Mucosa of rectum (tissue), 2 donors: Measurements from ENCODE around the gene TYK2.
"Not testable (repeated sequence)": the region's sequence is repeated elsewhere in the genome, so short reads cannot be mapped to it uniquely, and the experiment has no call there.

Experiments used
- H3K27ac ChIP-seq, 2 donors: one replicate each; pipeline ENCODE4 v1.7.0; 2013; ENCODE audit warnings: inconsistent platforms in 2 of 2, low read depth in 2 of 2, low read length in 2 of 2
- H3K27me3 ChIP-seq, 2 donors: one replicate each; pipeline ENCODE4 v1.7.0; 2013; ENCODE audit warnings: low read length in 2 of 2; ENCODE audit not compliant: control insufficient read depth in 2 of 2, insufficient read depth in 2 of 2
- H3K36me3 ChIP-seq, 2 donors: one replicate each; pipeline ENCODE4 v1.7.0; 2013; ENCODE audit warnings: low read length in 2 of 2; ENCODE audit not compliant: control insufficient read depth in 2 of 2, insufficient read depth in 2 of 2
- H3K4me1 ChIP-seq, 2 donors: one replicate each; pipeline ENCODE4 v1.7.0; 2013; ENCODE audit warnings: low read length in 2 of 2, mild to moderate bottlenecking in 1 of 2; ENCODE audit not compliant: control insufficient read depth in 2 of 2, insufficient read depth in 2 of 2
- H3K4me3 ChIP-seq, 2 donors: one replicate each; pipeline ENCODE4 v1.7.0; 2013; ENCODE audit warnings: low read length in 2 of 2
- H3K9ac ChIP-seq, 2 donors: one replicate each; pipeline ENCODE4 v1.7.0; 2013; ENCODE audit warnings: low read length in 2 of 2, low read depth in 1 of 2, mild to moderate bottlenecking in 1 of 2
- H3K9me3 ChIP-seq, 2 donors: one replicate each; pipeline ENCODE4 v1.7.0; 2013; ENCODE audit warnings: low read length in 2 of 2; ENCODE audit not compliant: control insufficient read depth in 2 of 2
- donor health status: healthy.
- donor health status: Normal muscosa, but diverticular disease.

Gene TYK2

GRCh38 chr19:10356431-10356830, 23.9 kb downstream of the TYK2 start:
- Histone ChIP-seq H3K9me3 (no peaks in the 10 kb centered on the region), H3K36me3 (peaks cover 31 to 51% of the 10 kb centered on the region in 2 donors), H3K27me3 (no peaks in the 10 kb centered on the region), H3K9ac (no peak overlapping the region), H3K4me3 (no peak overlapping the region), H3K4me1 (no peaks in the 10 kb centered on the region), H3K27ac (no peak overlapping the region)

GRCh38 chr19:10353793-10354391, 26.5 kb downstream of the TYK2 start:
- Histone ChIP-seq H3K9me3 (no peaks in the 10 kb centered on the region), H3K36me3 (peaks cover 32 to 45% of the 10 kb centered on the region in 2 donors), H3K9ac (no peak overlapping the region), H3K27me3 (no peaks in the 10 kb centered on the region), H3K27ac (no peak overlapping the region), H3K4me3 (no peak overlapping the region), H3K4me1 (no peaks in the 10 kb centered on the region)

- no peak overlapping the region for H3K9ac ChIP-seq
- peaks cover 29 to 41% of the 10 kb centered on the region in 2 donors for H3K36me3 ChIP-seq
- H3K4me3 ChIP-seq, result no peak overlapping the region
- no peaks in the 10 kb centered on the region for H3K9me3 ChIP-seq
- no peaks in the 10 kb centered on the region for H3K27me3 ChIP-seq
- H3K27ac ChIP-seq, result peak overlapping the region in 1 of 2 donors; percentile 32
- H3K4me1 ChIP-seq, result no peaks in the 10 kb centered on the region
Observed at GRCh38 chr19:10352764-10353671, 27.4 kb downstream of the TYK2 start.

GRCh38 chr19:10346509-10346908, 33.9 kb downstream of the TYK2 start:
- Histone ChIP-seq H3K27ac (no peak overlapping the region), H3K27me3 (no peaks in the 10 kb centered on the region), H3K9ac (no peak overlapping the region), H3K36me3 (peaks cover 6% of the 10 kb centered on the region in 2 donors), H3K4me1 (no peaks in the 10 kb centered on the region), H3K9me3 (no peaks in the 10 kb centered on the region), H3K4me3 (no peak overlapping the region)

GRCh38 chr19:10344780-10345179, 35.6 kb downstream of the TYK2 start:
- Histone ChIP-seq H3K4me3 (no peak overlapping the region), H3K27me3 (no peaks in the 10 kb centered on the region), H3K36me3 (no peaks in the 10 kb centered on the region), H3K9me3 (no peaks in the 10 kb centered on the region), H3K27ac (no peak overlapping the region), H3K4me1 (no peaks in the 10 kb centered on the region), H3K9ac (no peak overlapping the region)

GRCh38 chr19:10343495-10343894, 36.9 kb downstream of the TYK2 start:
- Histone ChIP-seq H3K4me3 (no peak overlapping the region), H3K36me3 (no peaks in the 10 kb centered on the region), H3K27ac (no peak overlapping the region), H3K9ac (no peak overlapping the region), H3K27me3 (no peaks in the 10 kb centered on the region), H3K9me3 (no peaks in the 10 kb centered on the region), H3K4me1 (no peaks in the 10 kb centered on the region)

- Histone ChIP-seq H3K36me3 (no peaks in the 10 kb centered on the region), H3K4me1 (no peaks in the 10 kb centered on the region), H3K9me3 (no peaks in the 10 kb centered on the region), H3K27me3 (no peaks in the 10 kb centered on the region), H3K9ac (no peak overlapping the region), H3K27ac (no peak overlapping the region), H3K4me3 (no peak overlapping the region)
Observed at GRCh38 chr19:10339977-10340376, 40.4 kb downstream of the TYK2 start.

GRCh38 chr19:10339380-10339960, 40.9 kb downstream of the TYK2 start, which contains the start of gene ICAM3:
Gene ICAM3, minus strand, starts transcription at chr19:10339624. Its CDS starts 10 bp downstream, at chr19:10339614.
- Histone ChIP-seq H3K27me3 (no peaks in the 10 kb centered on the region), H3K9ac (peak within 1 kb of the TSS; percentile 21 to 68), H3K4me3 (peak within 1 kb of the TSS; percentile 18 to 75), H3K9me3 (no peaks in the 10 kb centered on the region), H3K4me1 (peaks cover 0 to under 1% of the 10 kb centered on the region in 2 donors), H3K36me3 (no peaks in the 10 kb centered on the region), H3K27ac (peak within 1 kb of the TSS in 1 of 2 donors; percentile 38)

GRCh38 chr19:10338940-10339339, 41.4 kb downstream of the TYK2 start:
- no peaks in the 10 kb centered on the region for H3K27me3 ChIP-seq
- no peaks in the 10 kb centered on the region for H3K9me3 ChIP-seq
- no peaks in the 10 kb centered on the region for H3K36me3 ChIP-seq
- H3K27ac ChIP-seq, result peak overlapping the region in 1 of 2 donors; percentile 38
- peaks cover 4 to 6% of the 10 kb centered on the region in 2 donors for H3K4me1 ChIP-seq
- H3K4me3 ChIP-seq, result peak overlapping the region; percentile 18 to 75
- peak overlapping the region in 1 of 2 donors; percentile 68 for H3K9ac ChIP-seq

GRCh38 chr19:10336725-10337124, 43.6 kb downstream of the TYK2 start:
- not testable (repeated sequence) for H3K9me3 ChIP-seq, H3K36me3 ChIP-seq, H3K27ac ChIP-seq, H3K27me3 ChIP-seq, H3K9ac ChIP-seq, H3K4me3 ChIP-seq
- H3K4me1 ChIP-seq, result peaks cover 20 to 21% of the 10 kb centered on the region in 2 donors
